HCT116 (cell line): ENCODE results near the gene SLC17A8. TPM values are rescaled to one million over a fixed set of nuclear protein-coding genes. Genes with fewer than 3 reads are reported as not detected.

ENCODE experiments used
- ATAC-seq: fragments of 200-7000 bp; cut with Tn5 transposase; 2 replicates; pipeline ENCODE4 v1.9.1; 2020; ENCODE audit warnings: mild to moderate bottlenecking, moderate library complexity
- BruUV-seq: library from RNA; stranded (reverse); fragments of 400-500 nt; replicated peaks from 2 replicates; lab custom pipeline; 2021; lab: Mats Ljungman, UMichigan
- CTCF ChIA-PET: fragments of 300-600 bp; sonication (Branson Sonifier 250); formaldehyde crosslinking; loops from one replicate; lab custom pipeline; 2021; ENCODE audit warnings: antibody characterized with exemption; lab: Charles Lee
- POLR2A ChIA-PET: fragments of 300-600, 350-600 bp; sonication (Branson Sonifier 250); formaldehyde crosslinking; loops from one replicate; lab custom pipeline; 2021; ENCODE audit warnings: antibody characterized with exemption; lab: Charles Lee
- RAD21 ChIA-PET, 2 experiments: fragments of 300-600 bp; sonication (Branson Sonifier 250); formaldehyde crosslinking; loops; one replicate each; lab custom pipeline; 2023; ENCODE audit warnings: low total read pairs in 2 of 2; ENCODE audit not compliant: uncharacterized antibody in 2 of 2, unreplicated experiment in 2 of 2, low non-redundant PET in 1 of 2; lab: Charles Lee
- DNase-seq: peaks from one replicate; pipeline ENCODE4 v3.0.0-alpha.2; 2010; ENCODE audit warnings: low read depth, low spot score
- H2AFZ ChIP-seq: fragments of 200-600 bp; shearing (Covaris generic), sonication (generic); 2 replicates; pipeline ENCODE4 v1.6.1; 2017; ENCODE audit warnings: low read depth, mixed run types, mixed read lengths, antibody characterized with exemption, low read length; ENCODE audit not compliant: poor library complexity, severe bottlenecking
- H3K27ac ChIP-seq: 2 replicates; pipeline ENCODE4 v1.5.1; 2012; ENCODE audit warnings: low read depth, low read length
- H3K27me3 ChIP-seq: fragments of 200-600 bp; sonication (generic); 2 replicates; pipeline ENCODE4 v1.6.1; 2016; ENCODE audit warnings: mixed run types, low read length, mixed read lengths; ENCODE audit not compliant: insufficient read depth
- H3K36me3 ChIP-seq, 2 experiments: fragments of 200-500 bp in 1 of 2; fragments of 200-600 bp in 1 of 2; sonication (Bioruptor generic) in 1 of 2; sonication (generic) in 1 of 2; 2 replicates each; pipeline versions ENCODE4 v1.5.1 to v1.6.1; 2014 to 2016; ENCODE audit warnings: low read length in 2 of 2, inconsistent platforms in 1 of 2, mixed read lengths in 1 of 2, mixed run types in 1 of 2; ENCODE audit not compliant: insufficient read depth in 2 of 2, control insufficient read depth in 1 of 2
- H3K4me1 ChIP-seq, 2 experiments: fragments of 200-600 bp in 1 of 2; sonication (generic) in 1 of 2; 2 replicates each; pipeline versions ENCODE4 v1.5.1 to v1.6.1; 2012 to 2017; ENCODE audit warnings: low read length in 2 of 2, inconsistent platforms in 1 of 2, mild to moderate bottlenecking in 1 of 2, mixed read lengths in 1 of 2, mixed run types in 1 of 2, moderate library complexity in 1 of 2; ENCODE audit not compliant: insufficient read depth in 2 of 2, control insufficient read depth in 1 of 2
- H3K4me2 ChIP-seq: fragments of 200-600 bp; sonication (generic); 2 replicates; pipeline ENCODE4 v1.6.1; 2017; ENCODE audit warnings: mixed run types, low read length, mixed read lengths
- H3K4me3 ChIP-seq, 2 experiments: fragments of 200-600 bp in 1 of 2; sonication (generic) in 1 of 2; replicated peaks in 1 of 2; 2 replicates each; pipeline ENCODE4 v1.5.1; 2011 to 2016; ENCODE audit warnings: low read length in 2 of 2, control low read depth in 1 of 2, low read depth in 1 of 2, mild to moderate bottlenecking in 1 of 2, mixed read lengths in 1 of 2, mixed run types in 1 of 2
- H3K79me2 ChIP-seq: fragments of 200-600 bp; sonication (generic); 2 replicates; pipeline ENCODE4 v1.6.1; 2017; ENCODE audit warnings: mild to moderate bottlenecking, mixed run types, low read length, moderate library complexity, mixed read lengths; ENCODE audit not compliant: insufficient read depth
- H3K9ac ChIP-seq: fragments of 200-600 bp; sonication (generic); 2 replicates; pipeline ENCODE4 v1.6.1; 2016; ENCODE audit warnings: low read length, mixed read lengths
- H3K9me2 ChIP-seq: fragments of 200-600 bp; sonication (generic), shearing (Covaris generic); 2 replicates; pipeline ENCODE4 v1.6.1; 2017; ENCODE audit warnings: mixed run types, mild to moderate bottlenecking, moderate library complexity; ENCODE audit not compliant: insufficient read depth
- H3K9me3 ChIP-seq, 2 experiments: fragments of 200-500 bp in 1 of 2; fragments of 200-600 bp in 1 of 2; sonication (Bioruptor generic) in 1 of 2; sonication (generic) in 1 of 2; 2 replicates each; pipeline ENCODE4 v1.6.1; 2014 to 2017; ENCODE audit warnings: low read length in 2 of 2, mixed read lengths in 2 of 2, inconsistent platforms in 1 of 2, low read depth in 1 of 2, mild to moderate bottlenecking in 1 of 2, mixed run types in 1 of 2, moderate library complexity in 1 of 2; ENCODE audit not compliant: control insufficient read depth in 1 of 2, insufficient read depth in 1 of 2
- H4K20me1 ChIP-seq: fragments of 200-600 bp; sonication (generic), shearing (Covaris generic); 2 replicates; pipeline ENCODE4 v1.6.1; 2017; ENCODE audit warnings: mixed run types, mild to moderate bottlenecking, moderate library complexity; ENCODE audit not compliant: insufficient read depth
- ATF3 ChIP-seq: IDR thresholded peaks from 2 replicates; pipeline ENCODE4 v1.6.1; 2012
- CTCF ChIP-seq, 3 experiments: fragments of 200-600 bp in 1 of 3; sonication (generic) in 1 of 3; IDR thresholded peaks in 2 of 3; conservative IDR thresholded peaks in 1 of 3; 2 replicates each; pipeline ENCODE4 v1.5.1; 2012 to 2017; ENCODE audit warnings: low read depth in 2 of 3, low read length in 2 of 3, antibody characterized with exemption in 1 of 3, borderline replicate concordance in 1 of 3, control low read depth in 1 of 3, mild to moderate bottlenecking in 1 of 3, mixed read lengths in 1 of 3, mixed run types in 1 of 3, moderate library complexity in 1 of 3; ENCODE audit not compliant: insufficient read depth in 1 of 3
- ELF1 ChIP-seq: IDR thresholded peaks from 2 replicates; pipeline ENCODE4 v1.6.1; 2012; ENCODE audit warnings: low read depth, borderline replicate concordance
- JUND ChIP-seq: IDR thresholded peaks from 2 replicates; pipeline ENCODE4 v1.6.1; 2012
- POLR2AphosphoS5 ChIP-seq: IDR thresholded peaks from 2 replicates; pipeline ENCODE4 v1.6.1; 2011; ENCODE audit warnings: mild to moderate bottlenecking, low read depth, low read length, moderate library complexity
- REST ChIP-seq: IDR thresholded peaks from 2 replicates; pipeline ENCODE4 v1.6.1; 2012; ENCODE audit warnings: low read depth
- YY1 ChIP-seq: IDR thresholded peaks from 2 replicates; pipeline ENCODE4 v1.6.1; 2011; ENCODE audit warnings: low read length, low read depth, moderate library complexity, mild to moderate bottlenecking; ENCODE audit not compliant: insufficient replicate concordance; ENCODE audit errors: extremely low read depth
- ZBTB33 ChIP-seq: IDR thresholded peaks from 2 replicates; pipeline ENCODE4 v1.6.1; 2011; ENCODE audit warnings: mild to moderate bottlenecking, low read length, moderate library complexity; ENCODE audit not compliant: insufficient replicate concordance; ENCODE audit errors: extremely low read depth
- intact Hi-C: fragments of 100-400 bp; cut with micrococcal nuclease; formaldehyde crosslinking; loops from 2 replicates; pipeline ENCODE4 v1.10.0; 2022
- total RNA-seq: library from RNA; stranded (reverse); gene quantifications from one replicate; pipeline ENCODE4 v1.2.1, GENCODE V29; 2021; ENCODE audit not compliant: unreplicated experiment

SLC17A8 gene
- total RNA-seq, 1 experiment from 2014 or later: not detected

GRCh38 chr12:100435957-100436356 lies 79.1 kb downstream of the SLC17A8 start (continued):
- TF ChIP-seq REST: no peak
- TF ChIP-seq CTCF (IDR thresholded peaks at IDR 0.05 in 2 of 3, conservative IDR thresholded peaks at IDR 0.05 in 1 of 3; ENCODE audit: borderline replicate concordance in 1 of 3, insufficient read depth in 1 of 3, low read depth in 2 of 3, low read length in 2 of 3): no peak

- Histone ChIP-seq H3K79me2 (no peaks in the 10 kb centered on the region), H4K20me1 (no peaks in the 10 kb centered on the region), H3K36me3 (no peaks in the 10 kb centered on the region), H3K4me1 (no peaks in the 10 kb centered on the region), H3K9ac (no peak overlapping the region), H3K4me2 (no peak overlapping the region)
- RAD21 ChIA-PET: no interaction called here
- BruUV-seq: no TSS peak
- no peak for TF ChIP-seq JUND
- no peak for TF ChIP-seq POLR2AphosphoS5
- TF ChIP-seq ELF1: no peak
- no peak for TF ChIP-seq YY1
- TF ChIP-seq ATF3: no peak
- no peak for TF ChIP-seq CTCF (IDR thresholded peaks at IDR 0.05 in 2 of 3, conservative IDR thresholded peaks at IDR 0.05 in 1 of 3; ENCODE audit: borderline replicate concordance in 1 of 3, insufficient read depth in 1 of 3, low read depth in 2 of 3, low read length in 2 of 3)
- no peak for TF ChIP-seq ZBTB33
- TF ChIP-seq, all 23 proteins: peak for 0
- POLR2A ChIA-PET: no interaction called here
- CTCF ChIA-PET: interaction anchor here (1.1 kb wide), 1 partner anchor 32 kb away, joined by 4 read pairs; no protein-coding TSS in a partner anchor
- 0 out of 2 replicates have a peak, but pooled peaks cover 8% of the 10 kb centered on the region for H3K27me3 ChIP-seq
- no peak overlapping the region for H3K4me3 ChIP-seq
- H3K9me3 ChIP-seq: no peaks in the 10 kb centered on the region
- intact Hi-C loops: no loop called here
- ATAC-seq (no peak), DNase-seq (no peak)
- H3K27ac ChIP-seq: no peak overlapping the region
- H3K9me2 ChIP-seq: no peaks in the 10 kb centered on the region
- no peak overlapping the region for H2AFZ ChIP-seq
Measured at GRCh38 chr12:100437038-100437841, 80.4 kb downstream of the SLC17A8 start.
